Lower lobe of right lung (tissue), 2 donors: ENCODE results near the gene GBGT1. TPM values are rescaled to one million over a fixed set of nuclear protein-coding genes. Genes with fewer than 3 reads are reported as not detected.

Experiments used
- ATAC-seq, 2 donors: fragments of 200-7000 bp; cut with Tn5 transposase; one replicate each; pipeline ENCODE4 v1.9.1; 2020 to 2022; ENCODE audit warnings: mild to moderate bottlenecking in 2 of 2, moderate library complexity in 2 of 2
- DNase-seq: peaks from one replicate; pipeline ENCODE4 v3.0.0-alpha.2; 2020
- H3K27ac ChIP-seq: fragments of 200-600 bp; one replicate; pipeline ENCODE4 v1.8.0; 2022
- H3K27me3 ChIP-seq: fragments of 200-600 bp; one replicate; pipeline ENCODE4 v1.8.0; 2022; ENCODE audit warnings: low read depth
- H3K36me3 ChIP-seq: fragments of 200-600 bp; one replicate; pipeline ENCODE4 v1.8.0; 2022; ENCODE audit warnings: mild to moderate bottlenecking
- H3K4me1 ChIP-seq: fragments of 200-600 bp; one replicate; pipeline ENCODE4 v1.8.0; 2022
- H3K4me3 ChIP-seq: fragments of 200-600 bp; one replicate; pipeline ENCODE4 v1.8.0; 2022; ENCODE audit warnings: mild to moderate bottlenecking
- H3K9me3 ChIP-seq: fragments of 200-600 bp; one replicate; pipeline ENCODE4 v1.8.0; 2022
- CTCF ChIP-seq: fragments of 200-600 bp; IDR thresholded peaks from one replicate; pipeline ENCODE4 v1.8.0; 2022; ENCODE audit warnings: antibody characterized with exemption, mild to moderate bottlenecking
- intact Hi-C: fragments of 100-400 bp; cut with DNase I; formaldehyde crosslinking; loops from one replicate; pipeline ENCODE4 v1.11.0; 2022
- total RNA-seq: library from RNA; stranded (reverse); fragmentation: NEBNext Ultra II Directional; extraction: Animal tissue kit (Norgen Biotek cat#: 25700); gene quantifications from one replicate; pipeline ENCODE4 v1.2.1, GENCODE V29; 2021
- donor health status: DM: no; HTN: yes; CAD: no; lungs with severe emphysema.

The GBGT1 gene
- total RNA-seq, 1 donor from 2014 or later = 38.5 TPM

- H3K27ac ChIP-seq = no peak overlapping the region
- H3K9me3 ChIP-seq = no peaks in the 10 kb centered on the region
- H3K4me3 ChIP-seq = no peak overlapping the region
- DNase-seq (no peak), ATAC-seq (no peak)
- no peaks in the 10 kb centered on the region for H3K36me3 ChIP-seq
- H3K4me1 ChIP-seq = peaks cover 90% of the 10 kb centered on the region
- H3K27me3 ChIP-seq = no peaks in the 10 kb centered on the region
- TF ChIP-seq CTCF = no peak
- intact Hi-C loops = no loop called here
These were observed 23.6 kb downstream of the GBGT1 start for GRCh38 chr9:133140174-133140505.

DNA sequence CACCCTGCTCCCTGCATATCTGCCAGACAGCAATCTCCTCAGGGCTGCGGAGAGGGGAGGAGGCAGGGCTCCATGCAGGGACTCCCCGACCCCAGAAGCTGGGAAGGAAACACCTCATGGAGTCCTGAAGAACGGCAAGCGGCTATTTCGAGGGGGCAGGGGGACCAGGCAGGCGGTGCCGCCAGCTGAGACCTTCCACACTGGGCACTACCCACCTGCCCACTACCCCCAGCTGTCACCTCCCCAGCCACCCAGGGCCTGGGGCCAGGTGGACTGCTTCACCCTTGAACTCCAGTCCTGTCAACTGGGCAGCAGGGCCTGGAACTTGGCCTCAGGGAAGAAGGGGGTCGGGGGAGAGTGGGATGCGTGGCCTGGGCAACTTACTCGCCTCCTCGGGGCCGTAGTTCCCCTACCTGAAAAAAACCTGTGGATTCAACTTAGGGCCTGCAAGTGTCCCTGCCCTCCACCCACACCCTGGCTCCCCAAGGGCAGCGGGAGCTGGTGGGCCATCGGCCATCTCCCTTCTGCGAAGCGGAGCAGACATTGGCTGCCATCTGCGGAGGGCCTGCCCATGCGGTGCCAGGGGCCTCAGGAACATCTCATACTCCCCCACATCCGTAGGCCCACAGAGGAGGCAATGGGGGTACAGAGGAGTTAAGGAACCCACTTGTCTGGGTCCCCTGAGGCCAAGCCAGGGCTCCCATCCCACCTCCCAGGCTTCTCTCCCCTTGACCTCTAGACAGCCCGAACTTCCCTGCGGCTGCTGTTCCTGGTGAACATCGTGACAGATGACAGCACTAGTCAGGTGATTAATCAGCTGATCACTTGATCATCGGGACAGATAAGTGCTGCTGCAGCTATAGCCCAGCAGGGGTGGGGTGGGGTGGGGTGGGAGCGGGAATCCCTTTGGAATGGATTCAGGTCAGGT, 24.2 kb downstream of the GBGT1 start:
- ATAC-seq (no peak), DNase-seq (no peak)
- Histone ChIP-seq H3K9me3 (no peaks in the 10 kb centered on the region), H3K36me3 (no peaks in the 10 kb centered on the region), H3K4me1 (peaks cover 90% of the 10 kb centered on the region), H3K27ac (no peak overlapping the region), H3K27me3 (no peaks in the 10 kb centered on the region), H3K4me3 (no peak overlapping the region)
- intact Hi-C loops = no loop called here
- TF ChIP-seq CTCF = no peak

DNA sequence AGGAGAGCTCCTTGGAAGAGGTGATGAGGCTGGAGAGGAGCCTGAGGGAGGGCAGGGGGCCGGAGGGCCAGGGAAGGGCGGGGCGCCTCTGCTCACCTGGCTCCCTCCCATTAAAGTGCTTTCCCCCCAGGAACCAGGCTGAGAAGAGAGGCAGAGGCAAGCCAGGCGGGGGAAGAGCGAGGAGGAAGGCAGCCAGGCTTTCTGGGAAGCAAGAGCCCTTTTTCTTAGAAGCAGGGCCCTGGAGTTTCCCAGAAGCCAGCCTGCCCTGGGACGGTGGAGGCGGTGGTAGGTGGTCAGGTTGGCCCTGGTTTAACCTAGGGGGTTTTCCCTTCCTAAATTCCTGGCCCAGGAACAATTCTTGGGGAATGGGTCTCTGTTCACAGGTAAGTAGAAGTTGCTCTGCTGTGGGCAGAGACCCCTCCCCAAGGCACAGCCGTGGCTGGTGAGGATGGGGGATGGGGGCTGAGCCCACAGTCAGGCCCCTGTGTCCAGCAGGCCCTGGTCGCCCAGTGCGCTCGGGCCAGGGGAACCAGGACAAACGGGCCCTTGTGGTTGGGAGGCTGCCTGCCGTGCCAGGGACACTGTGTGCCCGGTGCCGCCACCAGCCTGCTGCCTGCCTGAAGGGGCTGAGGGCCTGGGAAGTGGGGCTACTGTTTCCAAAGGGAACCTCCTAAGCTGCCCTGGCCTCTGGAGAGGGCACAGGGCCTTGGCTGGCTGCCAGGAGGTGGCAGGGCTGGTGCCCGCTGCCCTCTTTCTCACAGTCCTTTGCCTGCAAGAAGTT, 26.1 kb downstream of the GBGT1 start:
- Histone ChIP-seq H3K36me3 (no peaks in the 10 kb centered on the region), H3K4me1 (peaks cover 90% of the 10 kb centered on the region), H3K4me3 (no peak overlapping the region), H3K27ac (peak overlapping the region; percentile 93), H3K27me3 (no peaks in the 10 kb centered on the region), H3K9me3 (no peaks in the 10 kb centered on the region)
- intact Hi-C loops = no loop called here
- ATAC-seq (peak; percentile 47 to 57), DNase-seq (peak; percentile 85)
- no peak for TF ChIP-seq CTCF

DNA sequence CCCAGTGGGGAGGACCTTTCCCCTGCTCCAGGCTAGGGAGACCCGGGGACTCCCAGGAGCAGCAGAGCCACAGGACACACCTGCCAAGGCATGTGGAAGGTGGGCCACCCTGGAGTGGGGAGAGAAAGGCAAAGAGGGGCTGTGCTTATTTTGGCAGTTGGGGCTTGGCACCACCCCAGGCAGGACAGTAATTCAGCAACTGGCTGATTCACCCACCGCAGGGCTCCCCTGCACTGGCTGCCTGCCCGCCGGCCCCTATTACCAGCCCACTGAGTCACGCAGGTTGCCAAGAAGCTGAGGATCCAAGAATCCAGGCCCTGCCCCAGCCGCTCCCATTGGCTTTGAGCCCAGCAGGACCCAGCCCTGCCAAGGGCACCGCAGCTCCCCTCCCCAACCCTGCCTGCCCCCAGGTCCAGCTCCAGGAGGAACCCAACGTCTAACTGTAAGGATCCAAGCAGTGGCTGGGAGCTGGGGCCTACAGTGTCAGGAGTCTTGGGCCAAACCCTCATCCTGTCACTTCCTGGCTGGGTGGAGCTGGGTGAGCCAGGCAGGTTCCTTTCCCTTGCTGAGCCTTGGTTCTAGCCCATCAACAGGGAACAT, 28.5 kb downstream of the GBGT1 start:
- DNase-seq (peak; percentile 78), ATAC-seq (peak; percentile 29 to 54)
- H3K4me1 ChIP-seq = peaks cover 80% of the 10 kb centered on the region
- intact Hi-C loops = no loop called here
- TF ChIP-seq CTCF = no peak
- H3K27ac ChIP-seq = peak overlapping the region; percentile 93
- H3K36me3 ChIP-seq = no peaks in the 10 kb centered on the region
- H3K9me3 ChIP-seq = no peaks in the 10 kb centered on the region
- no peaks in the 10 kb centered on the region for H3K27me3 ChIP-seq
- no peak overlapping the region for H3K4me3 ChIP-seq

DNA sequence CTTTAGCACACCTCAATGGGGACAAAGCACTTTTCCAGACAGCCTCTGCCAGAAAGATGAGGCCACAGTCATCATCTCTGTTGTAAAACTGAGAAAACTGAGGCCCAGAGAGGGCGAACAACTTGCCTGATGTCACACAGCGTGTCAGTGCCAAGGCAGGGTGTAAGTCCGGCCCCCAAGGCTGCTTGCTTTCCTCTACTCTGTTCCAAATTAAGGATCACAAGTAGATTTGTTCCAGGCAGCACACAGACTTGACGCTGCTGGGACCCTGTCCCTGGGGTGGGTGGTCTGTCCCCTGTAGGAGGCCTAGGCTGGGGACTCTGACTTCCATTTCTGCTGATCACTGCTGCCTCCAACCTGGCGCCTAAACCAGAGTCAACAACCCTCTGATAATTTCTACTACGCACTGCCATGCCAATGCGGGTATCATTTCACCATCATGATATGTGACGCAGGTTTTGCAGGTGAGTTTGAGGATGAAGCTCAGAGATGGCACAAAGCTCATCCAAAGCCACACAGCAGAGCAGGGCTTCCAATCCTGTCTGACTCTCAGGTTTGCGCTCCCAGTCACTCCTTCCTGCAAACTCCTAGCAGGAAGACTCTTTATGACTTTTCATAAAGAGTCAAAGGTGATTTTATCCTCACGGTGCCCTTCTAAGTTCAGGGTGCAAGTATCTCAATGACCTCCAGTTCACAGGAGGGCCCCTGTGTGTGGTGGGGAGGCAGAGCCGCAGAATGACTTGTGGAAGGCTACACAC, 29.1 kb downstream of the GBGT1 start:
- no peak for TF ChIP-seq CTCF
- Histone ChIP-seq H3K4me1 (peaks cover 74% of the 10 kb centered on the region), H3K9me3 (no peaks in the 10 kb centered on the region), H3K27me3 (no peaks in the 10 kb centered on the region), H3K27ac (peak overlapping the region; percentile 93), H3K4me3 (no peak overlapping the region), H3K36me3 (no peaks in the 10 kb centered on the region)
- DNase-seq (no peak), ATAC-seq (no peak)
- intact Hi-C loops = no loop called here
